Measurements from ENCODE around the gene ACY1. TPM values are rescaled to one million over a fixed set of nuclear protein-coding genes. Genes with fewer than 3 reads are reported as not detected.

The ACY1 gene
- total RNA-seq, 4 donors from 2014 or later = 10.6 to 21.4 (median 19.5) TPM

- Histone ChIP-seq H3K27ac (peak overlapping the region in 2 of 4 donors; percentile 4 to 49), H3K4me1 (peaks cover 0 to 36% (median 12%) of the 10 kb centered on the region in 3 donors), H3K27me3 (peaks cover 11% of the 10 kb centered on the region), H3K36me3 (no peaks in the 10 kb centered on the region), H3K9me3 (no peaks in the 10 kb centered on the region), H3K4me3 (no peak overlapping the region)
- no peak for TF ChIP-seq EP300 (IDR thresholded peaks at IDR 0.05)
- no peak for TF ChIP-seq POLR2AphosphoS5 (IDR thresholded peaks at IDR 0.05)
- no peak for ATAC-seq
- 67 to 93% methylated on average over 1 to 4 of the region's 4 CpGs for WGBS, 2 donors (ENCODE audit: low coverage in 1 of 2)
These were observed 21.6 kb downstream of the ACY1 start for GRCh38 chr3:52004906-52005395.

GRCh38 chr3:52005571-52005986 lies 22.2 kb downstream of the ACY1 start:
- 6 to 20% methylated on average over 1 to 6 of the region's 15 CpGs for WGBS, 2 donors (ENCODE audit: low coverage in 1 of 2)
- H3K36me3 ChIP-seq = no peaks in the 10 kb centered on the region
- no peak overlapping the region for H3K4me3 ChIP-seq
- TF ChIP-seq POLR2AphosphoS5 (IDR thresholded peaks at IDR 0.05) = no peak
- TF ChIP-seq POLR2A (IDR thresholded peaks at IDR 0.05) = no peak
- H3K9me3 ChIP-seq = no peaks in the 10 kb centered on the region
- peaks cover 0 to 36% (median 12%) of the 10 kb centered on the region in 3 donors for H3K4me1 ChIP-seq
- H3K27ac ChIP-seq = peak overlapping the region in 2 of 4 donors; percentile 4 to 49
- H3K27me3 ChIP-seq = peaks cover 4% of the 10 kb centered on the region
- ATAC-seq = no peak

- Histone ChIP-seq H3K27ac (peak overlapping the region in 1 of 4 donors; percentile 49), H3K4me3 (no peak overlapping the region), H3K36me3 (no peaks in the 10 kb centered on the region), H3K4me1 (peaks cover 0 to 36% (median 12%) of the 10 kb centered on the region in 3 donors), H3K27me3 (no peaks in the 10 kb centered on the region), H3K9me3 (no peaks in the 10 kb centered on the region)
- ATAC-seq = no peak
- WGBS, 2 donors (ENCODE audit: low coverage in 1 of 2) = 10% methylated on average over 2 of the region's 8 CpGs
- TF ChIP-seq POLR2AphosphoS5 (IDR thresholded peaks at IDR 0.05) (no peak), POLR2A (IDR thresholded peaks at IDR 0.05) (no peak), EP300 (IDR thresholded peaks at IDR 0.05) (no peak)
These were observed 22.9 kb downstream of the ACY1 start for GRCh38 chr3:52006017-52006819.

GRCh38 chr3:52006820-52007133 lies 23.4 kb downstream of the ACY1 start:
- no peak for ATAC-seq
- H3K4me3 ChIP-seq = no peak overlapping the region

GRCh38 chr3:52007291-52007690 lies 24.0 kb downstream of the ACY1 start:
- Histone ChIP-seq H3K36me3 (no peaks in the 10 kb centered on the region), H3K9me3 (no peaks in the 10 kb centered on the region), H3K27me3 (no peaks in the 10 kb centered on the region), H3K4me1 (peaks cover 0 to 29% (median 12%) of the 10 kb centered on the region in 3 donors), H3K4me3 (no peak overlapping the region), H3K27ac (no peak overlapping the region)
- TF ChIP-seq POLR2AphosphoS5 (IDR thresholded peaks at IDR 0.05) (no peak), POLR2A (IDR thresholded peaks at IDR 0.05) (no peak), CTCF (IDR thresholded peaks at IDR 0.05) (no peak), EP300 (IDR thresholded peaks at IDR 0.05) (no peak)
- no peak for ATAC-seq
- 67 to 80% methylated on average over 3 of the region's 4 CpGs for WGBS, 2 donors (ENCODE audit: low coverage in 1 of 2)

More at GRCh38 chr3:52006820-52007133, 23.4 kb downstream of the ACY1 start:
- TF ChIP-seq CTCF (IDR thresholded peaks at IDR 0.05) (no peak), POLR2AphosphoS5 (IDR thresholded peaks at IDR 0.05) (no peak), POLR2A (IDR thresholded peaks at IDR 0.05) (no peak), EP300 (IDR thresholded peaks at IDR 0.05) (no peak)
- H3K27ac ChIP-seq = no peak overlapping the region
- H3K4me1 ChIP-seq = peaks cover 0 to 31% (median 12%) of the 10 kb centered on the region in 3 donors
- H3K9me3 ChIP-seq = no peaks in the 10 kb centered on the region
- WGBS, 2 donors (ENCODE audit: low coverage in 1 of 2) = 20% methylated on average over 1 of the region's 6 CpGs; no CpG with 5 or more reads in 1 of the 2 donors
- H3K36me3 ChIP-seq = no peaks in the 10 kb centered on the region
- no peaks in the 10 kb centered on the region for H3K27me3 ChIP-seq

GRCh38 chr3:52010431-52010830 lies 27.1 kb downstream of the ACY1 start:
- no peaks in the 10 kb centered on the region for H3K9me3 ChIP-seq
- H3K4me3 ChIP-seq = no peak overlapping the region
- H3K36me3 ChIP-seq = no peaks in the 10 kb centered on the region
- H3K4me1 ChIP-seq = peaks cover 0 to 18% (median 9%) of the 10 kb centered on the region in 3 donors
- ATAC-seq = no peak
- no peaks in the 10 kb centered on the region for H3K27me3 ChIP-seq
- no peak overlapping the region for H3K27ac ChIP-seq
- no peak for TF ChIP-seq CTCF (IDR thresholded peaks at IDR 0.05)
- no peak for TF ChIP-seq EP300 (IDR thresholded peaks at IDR 0.05)
- no peak for TF ChIP-seq POLR2AphosphoS5 (IDR thresholded peaks at IDR 0.05)
- no peak for TF ChIP-seq POLR2A (IDR thresholded peaks at IDR 0.05)
